ENCODE results near the gene ZNF821.

GRCh38 chr16:71867939-71868338, 16.0 kb downstream of the ZNF821 start:
- no peak for TF ChIP-seq POLR2AphosphoS5 (IDR thresholded peaks at IDR 0.05)
- no peak for TF ChIP-seq EP300 (IDR thresholded peaks at IDR 0.05)
